ENCODE data around the gene CREG2. TPM values are rescaled to one million over a fixed set of nuclear protein-coding genes. Genes with fewer than 3 reads are reported as not detected.

The CREG2 gene
- total RNA-seq, 4 donors from 2014 or later: 0.04 to 0.54 TPM; not detected in 2

DNA sequence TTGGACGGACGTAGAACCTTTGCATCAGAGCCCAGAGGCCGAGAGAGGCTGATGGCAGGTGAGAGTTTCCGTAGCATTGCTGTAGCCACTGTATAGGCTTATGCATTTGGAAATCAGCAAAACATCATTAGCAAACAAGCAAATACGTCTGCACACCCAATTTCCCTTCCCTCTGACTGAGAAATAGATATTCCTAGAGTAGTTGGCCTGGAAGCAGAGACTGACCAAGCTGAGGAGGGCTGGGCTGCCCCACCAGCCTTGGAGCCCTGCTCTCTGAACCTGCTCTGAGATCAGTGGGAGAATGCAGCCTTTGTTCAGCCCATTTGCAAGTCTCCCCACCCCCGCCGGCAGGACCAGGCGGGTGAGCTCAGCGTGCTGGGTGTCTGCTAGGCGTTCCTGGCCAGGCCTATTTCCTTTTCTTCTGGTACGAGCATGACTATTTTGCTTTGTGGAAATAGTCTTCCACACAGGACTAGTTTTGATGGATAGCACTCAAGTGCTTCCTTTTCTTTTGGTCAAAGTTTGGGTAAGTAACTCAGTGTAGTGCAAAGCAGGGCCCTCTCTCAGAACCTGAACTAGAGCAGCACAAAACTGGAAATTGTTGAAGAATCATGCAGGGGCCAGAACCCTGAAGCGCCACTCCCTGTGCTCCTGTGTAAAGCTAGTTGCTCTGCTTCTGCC lies 56.9 kb downstream of the CREG2 start:
- TF ChIP-seq POLR2A (IDR thresholded peaks at IDR 0.05) (no peak), POLR2AphosphoS5 (IDR thresholded peaks at IDR 0.05) (no peak), EP300 (IDR thresholded peaks at IDR 0.05) (no peak)
- TF ChIP-seq, protein P1, sequence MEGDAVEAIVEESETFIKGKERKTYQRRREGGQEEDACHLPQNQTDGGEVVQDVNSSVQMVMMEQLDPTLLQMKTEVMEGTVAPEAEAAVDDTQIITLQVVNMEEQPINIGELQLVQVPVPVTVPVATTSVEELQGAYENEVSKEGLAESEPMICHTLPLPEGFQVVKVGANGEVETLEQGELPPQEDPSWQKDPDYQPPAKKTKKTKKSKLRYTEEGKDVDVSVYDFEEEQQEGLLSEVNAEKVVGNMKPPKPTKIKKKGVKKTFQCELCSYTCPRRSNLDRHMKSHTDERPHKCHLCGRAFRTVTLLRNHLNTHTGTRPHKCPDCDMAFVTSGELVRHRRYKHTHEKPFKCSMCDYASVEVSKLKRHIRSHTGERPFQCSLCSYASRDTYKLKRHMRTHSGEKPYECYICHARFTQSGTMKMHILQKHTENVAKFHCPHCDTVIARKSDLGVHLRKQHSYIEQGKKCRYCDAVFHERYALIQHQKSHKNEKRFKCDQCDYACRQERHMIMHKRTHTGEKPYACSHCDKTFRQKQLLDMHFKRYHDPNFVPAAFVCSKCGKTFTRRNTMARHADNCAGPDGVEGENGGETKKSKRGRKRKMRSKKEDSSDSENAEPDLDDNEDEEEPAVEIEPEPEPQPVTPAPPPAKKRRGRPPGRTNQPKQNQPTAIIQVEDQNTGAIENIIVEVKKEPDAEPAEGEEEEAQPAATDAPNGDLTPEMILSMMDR (IDR thresholded peaks at IDR 0.05): no peak
- H3K4me3 ChIP-seq: no peak overlapping the region
- H3K36me3 ChIP-seq: no peaks in the 10 kb centered on the region
- H3K4me1 ChIP-seq: peaks cover 0 to 10% (median 7%) of the 10 kb centered on the region in 3 donors
- peak overlapping the region in 2 of 4 donors; percentile 1 to 40 for H3K27ac ChIP-seq
- H3K27me3 ChIP-seq: no peaks in the 10 kb centered on the region
- WGBS, 2 donors (ENCODE audit: low coverage in 1 of 2): 77 to 91% methylated on average over 5 to 10 of the region's 12 CpGs
- no peak for ATAC-seq
- H3K9me3 ChIP-seq: peaks cover 0 to 3% (median 0%) of the 10 kb centered on the region in 3 donors

DNA sequence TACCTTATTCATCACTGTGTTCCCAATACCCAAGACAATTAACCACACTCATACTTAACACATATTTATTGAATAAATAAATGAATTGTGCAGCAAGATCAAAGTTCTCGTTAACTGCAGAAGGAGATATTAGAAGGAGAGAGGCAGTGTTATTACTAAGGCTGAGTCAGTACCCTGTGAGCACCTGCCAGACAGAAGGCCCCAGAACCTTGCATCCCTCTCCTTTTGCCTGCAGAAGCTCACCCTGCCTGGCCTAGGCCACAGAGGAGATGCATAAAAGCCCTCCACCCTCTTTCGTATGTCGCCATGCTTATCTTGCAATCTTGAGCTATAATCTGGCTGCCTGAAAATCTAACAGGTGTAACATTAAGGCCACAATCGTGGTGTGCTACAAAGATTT lies 58.3 kb downstream of the CREG2 start:
- no peaks in the 10 kb centered on the region for H3K27me3 ChIP-seq
- no peak overlapping the region for H3K4me3 ChIP-seq
- TF ChIP-seq POLR2A (IDR thresholded peaks at IDR 0.05) (no peak), EP300 (IDR thresholded peaks at IDR 0.05) (no peak), POLR2AphosphoS5 (IDR thresholded peaks at IDR 0.05) (no peak)
- TF ChIP-seq, protein P1 (IDR thresholded peaks at IDR 0.05): no peak
- H3K9me3 ChIP-seq: peaks cover 0 to 5% (median 0%) of the 10 kb centered on the region in 3 donors
- 73 to 85% methylated on average over 4 of the region's 4 CpGs for WGBS, 2 donors (ENCODE audit: low coverage in 1 of 2)
- H3K27ac ChIP-seq: peak overlapping the region in 2 of 4 donors; percentile 4 to 21
- H3K4me1 ChIP-seq: peaks cover 0 to 10% (median 7%) of the 10 kb centered on the region in 3 donors
- no peak for ATAC-seq
- no peaks in the 10 kb centered on the region for H3K36me3 ChIP-seq

DNA sequence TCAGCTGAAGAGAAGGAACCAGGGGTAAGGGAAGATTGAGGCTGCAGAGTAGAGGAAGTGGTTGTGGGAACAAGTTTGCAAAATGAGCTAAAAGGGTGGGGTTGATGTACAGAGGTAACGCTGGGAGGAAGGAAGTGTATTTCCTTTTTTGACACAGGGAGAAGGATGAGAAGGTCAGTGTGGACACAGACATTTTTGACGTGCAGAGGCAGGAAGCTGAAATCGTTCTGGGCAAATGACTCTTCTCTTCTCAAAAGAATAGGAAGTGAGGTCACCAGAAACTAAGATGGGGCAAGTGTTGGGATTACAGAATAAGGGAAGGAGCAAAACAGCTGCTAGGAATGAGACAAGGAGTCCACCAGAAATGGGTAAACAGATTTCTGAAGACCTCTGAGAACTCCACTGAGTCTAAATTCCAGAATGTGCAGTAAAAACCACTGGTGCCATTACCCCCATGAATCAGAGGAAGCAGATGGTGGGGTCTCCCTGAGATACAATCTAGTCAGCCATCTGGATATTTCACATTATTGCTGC lies 58.8 kb downstream of the CREG2 start:
- WGBS, 2 donors (ENCODE audit: low coverage in 1 of 2): 24 to 30% methylated on average over 3 of the region's 3 CpGs
- Histone ChIP-seq H3K36me3 (no peaks in the 10 kb centered on the region), H3K4me1 (peaks cover 0 to 10% (median 7%) of the 10 kb centered on the region in 3 donors), H3K27me3 (no peaks in the 10 kb centered on the region), H3K4me3 (no peak overlapping the region), H3K9me3 (peaks cover 0 to 5% (median 0%) of the 10 kb centered on the region in 3 donors), H3K27ac (peak overlapping the region in 2 of 4 donors; percentile 4 to 21)
- TF ChIP-seq, protein P1 (IDR thresholded peaks at IDR 0.05): no peak
- no peak for TF ChIP-seq POLR2A (IDR thresholded peaks at IDR 0.05)
- no peak for TF ChIP-seq EP300 (IDR thresholded peaks at IDR 0.05)
- no peak for TF ChIP-seq POLR2AphosphoS5 (IDR thresholded peaks at IDR 0.05)
- peak; percentile 80 for ATAC-seq

DNA sequence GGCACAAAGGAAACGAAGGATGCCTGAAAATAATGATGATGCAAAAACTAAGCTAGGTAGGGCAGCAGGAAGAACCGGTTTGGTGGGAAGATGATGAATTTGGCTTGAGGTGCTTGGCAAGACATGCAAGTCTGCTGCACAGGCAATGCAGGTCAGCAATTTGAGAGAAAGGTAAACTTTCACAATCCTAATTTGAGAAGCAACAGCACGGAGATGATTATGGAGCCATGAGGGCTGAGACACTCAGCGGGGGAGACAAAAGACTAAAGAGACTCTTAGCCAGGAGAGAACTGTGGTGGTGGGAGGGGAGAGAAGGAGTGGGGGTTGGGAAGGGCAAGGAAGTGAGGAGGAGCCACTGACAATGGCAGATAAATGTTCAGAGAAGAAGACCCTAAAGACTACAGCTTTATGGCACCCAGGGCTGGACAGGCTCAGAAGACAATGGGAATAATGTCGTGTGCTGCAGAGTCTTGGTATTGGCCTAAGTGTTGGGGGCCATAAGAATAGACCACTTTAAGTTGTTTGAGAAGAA lies 59.4 kb downstream of the CREG2 start:
- Histone ChIP-seq H3K9me3 (peaks cover 0 to 5% (median 0%) of the 10 kb centered on the region in 3 donors), H3K36me3 (no peaks in the 10 kb centered on the region), H3K27ac (peak overlapping the region in 1 of 4 donors; percentile 12), H3K4me1 (peaks cover 0 to 10% (median 7%) of the 10 kb centered on the region in 3 donors), H3K4me3 (no peak overlapping the region), H3K27me3 (no peaks in the 10 kb centered on the region)
- WGBS, 2 donors (ENCODE audit: low coverage in 1 of 2): 52 to 55% methylated on average over 3 to 5 of the region's 5 CpGs
- TF ChIP-seq EP300 (IDR thresholded peaks at IDR 0.05) (no peak), POLR2A (IDR thresholded peaks at IDR 0.05) (no peak), POLR2AphosphoS5 (IDR thresholded peaks at IDR 0.05) (no peak)
- TF ChIP-seq, protein P1 (IDR thresholded peaks at IDR 0.05): no peak
- no peak for ATAC-seq
